HAP-1 (cell line): ENCODE measurements around the gene MAP2K5.

Experiments
- DNase-seq, 2 experiments: peaks; one replicate each; pipeline ENCODE4 v3.0.0-alpha.2; 2016 to 2020; ENCODE audit warnings: low spot score in 2 of 2
- H3K27me3 ChIP-seq: fragments of 250-450 bp; sonication (Bioruptor Pico); 2 replicates; pipeline ENCODE4 v1.5.1; 2020; ENCODE audit warnings: low read depth, mild to moderate bottlenecking, moderate library complexity
- H3K36me3 ChIP-seq: fragments of 250-450 bp; sonication (Bioruptor Pico); replicated peaks from 2 replicates; pipeline ENCODE4 v1.5.1; 2020; ENCODE audit warnings: mild to moderate bottlenecking
- H3K4me1 ChIP-seq: fragments of 250-450 bp; sonication (Bioruptor Pico); 2 replicates; pipeline ENCODE4 v1.5.1; 2020; ENCODE audit warnings: mild to moderate bottlenecking
- H3K4me3 ChIP-seq: fragments of 250-450 bp; sonication (Bioruptor Pico); 2 replicates; pipeline ENCODE4 v1.5.1; 2020; ENCODE audit warnings: mild to moderate bottlenecking, moderate library complexity
- H3K9me3 ChIP-seq: fragments of 250-450 bp; sonication (Bioruptor Pico); 2 replicates; pipeline ENCODE4 v1.5.1; 2020; ENCODE audit warnings: mild to moderate bottlenecking, moderate library complexity
- in situ Hi-C: fragments of 300-500 bp; cut with MboI; formaldehyde crosslinking; loops from 3 replicates; pipeline ENCODE4 v1.14.3; 2020; ENCODE audit warnings: low sequenced_read_pairs, inconsistent platforms, mixed read lengths

The MAP2K5 gene

GRCh38 chr15:67579164-67579563 lies 36.7 kb downstream of the MAP2K5 start:
- Histone ChIP-seq H3K36me3 (no peaks in the 10 kb centered on the region), H3K4me1 (peaks cover 5% of the 10 kb centered on the region; the same call in 1 of the 2 replicates), H3K9me3 (no peaks in the 10 kb centered on the region), H3K27me3 (no peaks in the 10 kb centered on the region), H3K4me3 (no peak overlapping the region)
- in situ Hi-C loops = no loop called here
- DNase-seq = no peak

DNA sequence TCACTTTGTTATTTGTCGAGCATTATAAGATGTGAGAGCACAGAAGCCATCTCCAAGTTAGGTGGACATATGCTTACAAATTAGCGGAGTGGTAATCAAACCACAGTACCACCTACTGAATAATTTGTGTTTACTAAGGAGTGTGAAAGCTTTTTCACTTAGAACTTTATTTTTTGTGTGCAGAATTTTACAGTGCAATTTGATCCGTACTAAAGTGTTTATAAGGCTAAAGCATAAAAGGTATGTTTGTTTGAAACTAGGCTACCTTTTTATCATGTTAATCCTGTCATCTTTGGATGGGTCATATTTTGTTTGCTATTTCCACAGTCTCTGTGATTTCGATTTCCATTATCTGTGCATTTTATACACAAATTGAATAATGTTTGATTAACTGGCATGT lies 37.5 kb downstream of the MAP2K5 start:
- in situ Hi-C loops = no loop called here
- Histone ChIP-seq H3K4me3 (no peak overlapping the region), H3K36me3 (no peaks in the 10 kb centered on the region), H3K4me1 (peaks cover 5% of the 10 kb centered on the region; the same call in 1 of the 2 replicates), H3K9me3 (no peaks in the 10 kb centered on the region), H3K27me3 (no peaks in the 10 kb centered on the region)
- peak in 1 of 2 experiments; percentile 18 for DNase-seq

DNA sequence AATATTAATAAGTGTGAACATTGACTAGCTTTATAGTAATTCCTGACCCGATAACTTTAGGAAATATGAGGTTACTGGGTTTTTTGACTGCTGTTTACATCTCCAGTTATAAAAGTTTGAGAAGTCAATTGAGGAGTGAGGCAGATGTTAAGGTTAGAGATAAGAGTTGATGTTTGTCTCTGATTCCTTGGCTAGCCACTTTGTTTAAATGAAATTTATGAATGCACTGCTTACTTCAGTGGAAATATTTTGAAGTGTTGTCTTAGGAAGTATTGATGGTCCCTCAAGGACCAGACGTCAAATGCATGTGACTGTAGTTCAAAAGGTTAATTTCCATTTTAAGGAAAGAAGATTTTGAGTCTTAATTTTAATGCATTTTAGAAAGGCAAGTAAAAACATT lies 41.7 kb downstream of the MAP2K5 start:
- Histone ChIP-seq H3K9me3 (no peaks in the 10 kb centered on the region), H3K4me3 (no peak overlapping the region), H3K36me3 (peaks cover 8% of the 10 kb centered on the region), H3K4me1 (peaks cover 5% of the 10 kb centered on the region; the same call in 1 of the 2 replicates), H3K27me3 (no peaks in the 10 kb centered on the region)
- DNase-seq = no peak
- in situ Hi-C loops = no loop called here

DNA sequence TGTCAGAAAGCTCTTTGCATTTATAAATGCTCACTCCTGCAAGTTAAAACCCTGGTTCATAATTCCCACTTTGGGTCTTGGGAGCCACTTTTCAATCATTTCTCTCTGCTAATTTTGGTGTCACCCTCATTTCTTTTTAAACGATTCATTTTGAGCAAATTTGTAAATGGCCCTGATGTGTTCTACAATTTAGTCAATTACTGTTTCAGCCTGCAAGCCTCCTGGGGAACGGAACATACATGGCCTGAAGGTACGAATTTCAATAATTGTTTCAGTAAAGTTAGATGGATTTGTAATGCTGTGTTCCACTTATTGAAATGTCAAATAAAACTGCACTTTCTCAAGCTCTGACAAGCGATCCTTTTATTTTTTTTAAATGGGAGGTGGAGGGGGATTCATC lies 43.2 kb downstream of the MAP2K5 start:
- Histone ChIP-seq H3K4me1 (no peaks in the 10 kb centered on the region), H3K36me3 (peaks cover 8% of the 10 kb centered on the region), H3K9me3 (no peaks in the 10 kb centered on the region), H3K27me3 (no peaks in the 10 kb centered on the region), H3K4me3 (no peak overlapping the region)
- no peak for DNase-seq
- in situ Hi-C loops = no loop called here

- Histone ChIP-seq H3K36me3 (peaks cover 8% of the 10 kb centered on the region), H3K4me1 (no peaks in the 10 kb centered on the region), H3K27me3 (no peaks in the 10 kb centered on the region), H3K9me3 (no peaks in the 10 kb centered on the region), H3K4me3 (no peak overlapping the region)
- DNase-seq = no peak
- in situ Hi-C loops = no loop called here
Measured at GRCh38 chr15:67587331-67587730, 44.8 kb downstream of the MAP2K5 start.

GRCh38 chr15:67587754-67588153 lies 45.3 kb downstream of the MAP2K5 start:
- no peak overlapping the region for H3K4me3 ChIP-seq
- no peaks in the 10 kb centered on the region for H3K4me1 ChIP-seq
- no peak for DNase-seq
- H3K36me3 ChIP-seq = peaks cover 8% of the 10 kb centered on the region
- no peaks in the 10 kb centered on the region for H3K9me3 ChIP-seq
- in situ Hi-C loops = no loop called here
- H3K27me3 ChIP-seq = no peaks in the 10 kb centered on the region

DNA sequence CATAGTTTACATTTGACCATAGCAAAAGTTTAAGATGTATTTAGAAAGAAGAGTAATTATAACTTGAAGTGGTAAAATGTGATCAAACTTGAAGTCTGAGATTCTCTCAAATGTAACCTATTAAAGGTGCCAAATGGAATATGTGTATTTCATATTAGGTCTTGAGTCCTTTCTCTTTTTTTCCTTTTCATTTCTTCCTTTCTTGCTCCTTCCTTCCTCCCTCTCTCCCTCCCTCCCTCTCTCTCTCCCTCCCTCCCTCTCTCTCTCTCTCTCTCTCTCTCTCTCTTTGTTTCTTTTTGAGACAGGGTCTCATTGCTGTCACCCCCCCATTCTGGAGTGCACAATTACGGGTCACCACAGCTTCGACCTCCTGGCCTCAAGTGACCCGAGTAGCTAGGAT lies 47.7 kb downstream of the MAP2K5 start:
- Histone ChIP-seq H3K4me1 (no peaks in the 10 kb centered on the region), H3K4me3 (no peak overlapping the region), H3K36me3 (peaks cover 15% of the 10 kb centered on the region), H3K27me3 (no peaks in the 10 kb centered on the region), H3K9me3 (no peaks in the 10 kb centered on the region)
- in situ Hi-C loops = no loop called here
- no peak for DNase-seq

GRCh38 chr15:67592245-67592644 lies 49.7 kb downstream of the MAP2K5 start:
- Histone ChIP-seq H3K4me3 (no peak overlapping the region), H3K27me3 (no peaks in the 10 kb centered on the region), H3K36me3 (peaks cover 15% of the 10 kb centered on the region), H3K9me3 (no peaks in the 10 kb centered on the region), H3K4me1 (no peaks in the 10 kb centered on the region)
- in situ Hi-C loops = no loop called here
- no peak for DNase-seq

DNA sequence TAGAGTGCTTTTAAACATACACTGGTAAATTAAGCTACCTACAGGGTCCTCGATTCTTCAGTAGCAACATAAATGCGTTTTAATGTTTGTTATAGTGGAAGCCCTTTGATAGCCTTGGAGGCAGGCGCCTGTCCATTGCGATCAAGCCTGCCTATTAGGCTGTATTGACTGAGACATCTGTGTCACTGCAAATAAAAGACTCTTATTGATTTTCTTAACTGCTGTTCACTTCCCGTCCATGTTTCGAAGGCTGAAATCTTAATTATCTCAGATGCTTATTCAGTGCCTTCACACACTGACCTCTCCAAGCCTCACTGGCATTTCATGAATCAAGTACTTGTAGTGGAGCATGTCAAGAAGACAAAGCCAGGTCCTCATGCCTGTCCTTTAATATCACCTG lies 51.1 kb downstream of the MAP2K5 start:
- Histone ChIP-seq H3K9me3 (no peaks in the 10 kb centered on the region), H3K27me3 (no peaks in the 10 kb centered on the region), H3K36me3 (peaks cover 7% of the 10 kb centered on the region), H3K4me1 (no peaks in the 10 kb centered on the region), H3K4me3 (no peak overlapping the region)
- in situ Hi-C loops = no loop called here
- DNase-seq = no peak

DNA sequence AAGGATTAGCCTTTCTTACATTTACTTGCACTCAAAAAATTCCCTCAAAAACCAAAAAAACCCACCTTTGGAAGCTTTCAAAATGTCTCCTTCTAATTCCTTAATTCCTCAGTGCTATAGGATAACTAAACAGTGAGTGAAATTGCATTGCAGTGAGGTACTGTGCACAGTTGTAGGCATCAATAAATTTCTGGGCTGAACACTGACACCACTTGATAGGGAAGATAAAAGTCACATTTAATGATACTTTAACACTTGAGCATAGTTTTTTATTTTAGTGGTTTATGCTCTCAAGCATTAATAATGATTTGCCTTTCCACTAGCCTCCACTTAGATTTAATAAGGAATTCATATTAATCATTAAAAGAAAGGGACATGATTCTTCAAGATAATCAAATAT lies 52.3 kb downstream of the MAP2K5 start:
- in situ Hi-C loops = no loop called here
- H3K4me1 ChIP-seq = no peaks in the 10 kb centered on the region
- H3K27me3 ChIP-seq = no peaks in the 10 kb centered on the region
- peaks cover 6% of the 10 kb centered on the region; the same call in 1 of the 2 replicates for H3K36me3 ChIP-seq
- no peaks in the 10 kb centered on the region for H3K9me3 ChIP-seq
- DNase-seq = no peak
- H3K4me3 ChIP-seq = no peak overlapping the region

DNA sequence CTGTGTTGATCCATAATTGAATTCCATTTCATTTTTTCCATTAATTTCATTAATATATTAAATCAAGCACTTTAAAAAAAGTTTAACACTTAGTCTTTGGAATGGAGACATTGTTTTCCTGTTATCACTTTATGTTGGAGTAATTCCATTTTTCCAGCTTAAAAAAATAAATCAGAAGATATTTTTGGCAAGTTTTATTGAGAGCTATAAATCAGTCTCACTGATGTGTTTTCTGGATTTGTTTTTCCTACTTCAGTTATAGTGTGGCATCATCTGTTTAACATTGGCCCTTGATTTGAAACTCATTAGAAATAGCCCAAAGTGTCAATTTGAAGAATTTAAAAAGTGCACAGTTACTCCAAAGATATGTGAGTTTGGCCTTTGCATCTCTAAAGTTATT lies 53.1 kb downstream of the MAP2K5 start:
- Histone ChIP-seq H3K4me1 (no peaks in the 10 kb centered on the region), H3K9me3 (no peaks in the 10 kb centered on the region), H3K36me3 (peaks cover 6% of the 10 kb centered on the region; the same call in 1 of the 2 replicates), H3K27me3 (no peaks in the 10 kb centered on the region), H3K4me3 (no peak overlapping the region)
- no peak for DNase-seq
- in situ Hi-C loops = no loop called here

GRCh38 chr15:67601073-67601472 lies 58.6 kb downstream of the MAP2K5 start:
- Histone ChIP-seq H3K36me3 (0 out of 2 replicates have a peak, but pooled peaks cover 3% of the 10 kb centered on the region), H3K4me3 (no peak overlapping the region), H3K27me3 (no peaks in the 10 kb centered on the region), H3K9me3 (no peaks in the 10 kb centered on the region), H3K4me1 (peaks cover 7% of the 10 kb centered on the region)
- no peak for DNase-seq
- in situ Hi-C loops = no loop called here

DNA sequence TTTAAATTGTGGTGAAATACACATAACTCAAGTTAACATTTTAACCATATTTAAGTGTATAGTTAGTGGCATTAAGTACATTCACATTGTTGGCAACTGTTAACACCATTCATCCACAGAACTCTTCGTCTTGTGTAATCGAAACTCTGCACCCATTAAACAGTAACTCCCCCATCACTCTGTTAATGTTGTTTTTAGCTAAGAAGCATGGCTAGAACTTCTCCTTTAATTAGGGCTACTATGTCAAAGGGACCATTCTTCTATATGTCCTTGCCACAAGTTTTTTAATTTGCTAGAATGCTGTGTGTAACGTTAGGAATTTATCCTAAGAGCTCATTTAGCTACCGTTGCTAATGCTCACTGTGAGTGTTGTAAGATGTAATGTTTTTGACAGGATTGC lies 60.6 kb downstream of the MAP2K5 start:
- Histone ChIP-seq H3K36me3 (0 out of 2 replicates have a peak, but pooled peaks cover 3% of the 10 kb centered on the region), H3K4me3 (no peak overlapping the region), H3K9me3 (no peaks in the 10 kb centered on the region), H3K27me3 (no peaks in the 10 kb centered on the region), H3K4me1 (peaks cover 7% of the 10 kb centered on the region)
- in situ Hi-C loops = no loop called here
- no peak for DNase-seq

GRCh38 chr15:67605871-67606270 lies 63.4 kb downstream of the MAP2K5 start:
- Histone ChIP-seq H3K4me3 (no peak overlapping the region), H3K27me3 (no peaks in the 10 kb centered on the region), H3K4me1 (peaks cover 10% of the 10 kb centered on the region), H3K36me3 (no peaks in the 10 kb centered on the region), H3K9me3 (no peaks in the 10 kb centered on the region)
- no peak for DNase-seq
- in situ Hi-C loops = no loop called here

DNA sequence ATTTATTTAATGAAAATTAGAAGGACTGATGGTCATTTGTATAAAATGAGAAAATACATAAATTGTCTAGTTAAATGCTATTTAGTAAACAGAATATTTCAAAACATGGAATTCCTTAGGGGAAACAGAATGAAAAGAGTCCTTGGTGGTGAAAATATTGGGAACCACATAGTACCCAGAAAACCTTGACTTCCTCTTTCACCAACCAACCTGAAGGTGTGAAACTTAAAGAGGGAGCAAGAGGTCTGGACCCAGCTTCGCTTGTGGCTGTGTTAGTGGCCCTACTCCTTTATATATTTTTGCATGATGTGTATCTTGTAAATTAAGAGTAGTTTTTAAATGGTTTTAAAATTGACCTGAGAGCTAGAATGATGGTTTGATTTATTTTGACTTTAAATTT lies 64.2 kb downstream of the MAP2K5 start:
- H3K4me3 ChIP-seq = no peak overlapping the region
- no peaks in the 10 kb centered on the region for H3K36me3 ChIP-seq
- no peaks in the 10 kb centered on the region for H3K9me3 ChIP-seq
- DNase-seq = no peak
- in situ Hi-C loops = no loop called here
- H3K27me3 ChIP-seq = no peaks in the 10 kb centered on the region
- peaks cover 10% of the 10 kb centered on the region for H3K4me1 ChIP-seq
